Nucleus accumbens (tissue), 56 donors: Measurements from ENCODE around the gene EGLN2.

Experiments used
- DNase-seq, 56 donors: peaks; one replicate each; lab custom pipeline; 2025; lab: John Stamatoyannopoulos, UW

EGLN2 gene

GRCh38 chr19:40800997-40801377 is 2.0 kb downstream of the EGLN2 start:
- DNase-seq = no peak

GRCh38 chr19:40801426-40802299 is 2.7 kb downstream of the EGLN2 start:
- no peak for DNase-seq

DNA sequence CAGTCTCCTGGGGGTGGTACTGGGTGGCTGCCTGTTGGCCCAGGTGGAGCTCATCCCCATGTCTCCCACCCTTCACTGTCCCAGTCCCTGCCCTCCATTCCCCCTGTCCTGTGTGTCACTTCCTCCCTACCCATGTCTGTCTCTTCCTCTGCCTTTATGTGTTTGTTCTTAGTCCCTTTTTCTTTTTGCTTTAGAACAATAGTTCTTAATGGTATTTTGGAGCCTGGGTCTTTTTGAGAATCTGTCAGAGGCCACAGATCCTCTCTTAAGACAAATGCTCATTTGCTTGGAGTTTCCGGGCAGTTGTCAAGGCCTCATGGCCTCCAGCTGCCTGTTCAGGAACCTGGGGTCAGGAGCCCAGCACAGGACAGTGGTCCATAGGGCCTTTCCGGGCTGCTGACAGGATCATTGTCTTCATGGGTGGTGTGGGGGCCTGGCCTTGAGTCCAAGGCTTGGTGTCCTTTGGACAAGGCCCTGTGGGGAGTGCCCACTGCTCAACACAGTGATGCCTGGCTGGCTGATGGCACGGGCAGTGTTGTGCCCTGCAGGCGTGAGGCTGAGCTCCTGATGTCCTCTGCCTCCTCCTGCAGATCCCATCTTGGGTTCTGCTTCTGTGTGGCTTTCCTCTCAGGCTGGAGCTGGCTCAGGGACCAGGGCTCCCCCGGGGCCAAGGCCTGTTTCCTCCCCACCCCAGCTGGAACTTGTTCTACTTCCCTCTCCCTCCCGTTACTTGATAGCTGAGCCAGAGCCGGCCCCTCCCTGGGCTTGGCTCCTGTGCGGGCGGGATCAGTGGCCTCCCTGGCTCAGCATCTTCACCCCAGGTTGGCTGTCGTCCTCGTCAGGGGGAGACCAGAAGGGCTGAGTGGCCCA is 3.5 kb downstream of the EGLN2 start:
- DNase-seq = peak in 3 of 56 donors; percentile 22 to 28 (median 27)

DNA sequence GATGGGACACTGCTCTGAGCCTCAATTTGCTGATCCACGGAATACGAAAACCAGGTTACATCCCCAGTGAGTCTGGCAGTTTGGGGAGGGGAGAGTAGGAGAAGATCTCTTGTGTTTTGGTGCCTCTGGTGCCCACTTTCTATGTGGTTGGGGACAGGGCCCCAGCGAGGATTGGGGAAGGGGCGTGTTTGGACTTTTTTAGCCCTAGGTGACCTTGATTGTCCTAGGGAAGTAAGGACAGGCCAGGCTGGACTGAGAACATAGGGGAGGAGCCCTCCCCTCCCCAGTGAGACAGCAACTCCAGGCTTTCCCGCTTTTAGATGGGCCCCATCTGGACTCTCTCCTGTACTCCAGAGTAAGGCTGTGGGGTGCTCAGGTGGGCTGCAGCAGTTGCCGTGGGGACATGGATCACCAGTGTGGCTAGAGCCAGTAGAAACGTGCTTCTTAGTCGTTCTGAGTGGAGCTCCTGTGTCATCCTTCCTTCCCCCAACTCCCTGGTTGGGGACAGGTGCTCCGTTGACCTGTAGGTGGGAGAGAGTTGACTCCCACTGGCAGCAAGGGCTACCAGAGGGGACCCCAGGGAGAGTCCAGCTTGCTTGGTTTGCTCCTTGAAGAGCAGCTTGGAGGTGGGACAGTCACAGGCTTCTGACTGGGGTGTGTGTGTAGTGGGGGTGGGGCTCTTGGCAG is 4.3 kb downstream of the EGLN2 start:
- DNase-seq = no peak

GRCh38 chr19:40803857-40804782 is 5.1 kb downstream of the EGLN2 start:
- DNase-seq = no peak

GRCh38 chr19:40804783-40805242 is 5.8 kb downstream of the EGLN2 start:
- DNase-seq = peak in 2 of 56 donors; percentile 22 to 34

GRCh38 chr19:40805258-40805868 is 6.4 kb downstream of the EGLN2 start:
- no peak for DNase-seq

GRCh38 chr19:40806423-40807146 is 7.6 kb downstream of the EGLN2 start:
- peak; percentile 39 to 96 (median 87) for DNase-seq

DNA sequence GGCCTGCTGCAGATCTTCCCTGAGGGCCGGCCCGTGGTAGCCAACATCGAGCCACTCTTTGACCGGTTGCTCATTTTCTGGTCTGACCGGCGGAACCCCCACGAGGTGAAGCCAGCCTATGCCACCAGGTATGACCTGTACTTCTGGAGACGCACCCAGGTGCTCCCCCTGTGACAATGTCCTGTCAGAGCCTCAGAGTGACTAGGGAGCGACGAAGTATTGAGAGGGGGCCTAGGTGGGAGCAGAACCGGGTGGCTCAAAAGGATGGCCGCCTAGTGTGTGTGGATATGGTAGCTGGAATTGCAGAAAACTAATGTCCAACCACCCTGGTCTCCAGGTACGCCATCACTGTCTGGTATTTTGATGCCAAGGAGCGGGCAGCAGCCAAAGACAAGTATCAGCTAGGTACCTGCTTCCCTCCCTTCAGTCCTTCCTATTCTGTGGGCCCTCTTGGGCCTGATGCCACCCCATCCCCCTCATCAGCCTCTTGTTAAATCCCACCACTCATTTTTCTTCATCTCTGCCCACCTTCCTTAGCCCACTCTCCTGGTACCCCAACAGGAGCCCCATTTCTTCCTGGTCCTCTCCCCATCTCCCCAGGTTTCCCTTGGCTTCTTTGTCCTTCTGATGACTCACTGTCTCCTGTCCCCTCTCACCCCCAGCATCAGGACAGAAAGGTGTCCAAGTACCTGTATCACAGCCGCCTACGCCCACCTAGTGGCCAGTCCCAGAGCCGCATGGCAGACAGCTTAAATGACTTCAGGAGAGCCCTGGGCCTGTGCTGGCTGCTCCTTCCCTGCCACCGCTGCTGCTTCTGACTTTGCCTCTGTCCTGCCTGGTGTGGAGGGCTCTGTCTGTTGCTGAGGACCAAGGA is 8.4 kb downstream of the EGLN2 start:
- DNase-seq = no peak

- no peak for DNase-seq
Measured at GRCh38 chr19:40808021-40808325, 9.0 kb downstream of the EGLN2 start.

DNA sequence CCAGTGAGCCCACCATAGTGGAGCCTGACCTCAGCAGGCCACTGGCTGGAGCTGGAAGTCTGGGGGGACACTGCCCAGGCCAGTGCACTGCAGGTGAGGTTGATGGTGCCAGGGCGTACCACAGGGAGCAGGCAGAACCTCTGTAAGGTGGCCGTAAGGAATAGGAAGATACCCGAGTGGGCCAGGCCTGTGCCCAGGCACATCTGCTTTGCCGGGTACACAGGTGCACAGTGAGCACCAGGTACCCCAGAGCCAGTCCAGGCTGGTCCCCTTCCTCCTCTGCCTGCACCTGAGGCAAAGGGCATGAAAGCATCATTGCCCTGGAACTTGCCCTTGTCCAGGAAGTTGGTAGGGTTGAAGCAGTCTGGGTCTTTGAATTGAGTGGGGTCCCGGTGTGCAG is 9.5 kb downstream of the EGLN2 start:
- DNase-seq = no peak

DNA sequence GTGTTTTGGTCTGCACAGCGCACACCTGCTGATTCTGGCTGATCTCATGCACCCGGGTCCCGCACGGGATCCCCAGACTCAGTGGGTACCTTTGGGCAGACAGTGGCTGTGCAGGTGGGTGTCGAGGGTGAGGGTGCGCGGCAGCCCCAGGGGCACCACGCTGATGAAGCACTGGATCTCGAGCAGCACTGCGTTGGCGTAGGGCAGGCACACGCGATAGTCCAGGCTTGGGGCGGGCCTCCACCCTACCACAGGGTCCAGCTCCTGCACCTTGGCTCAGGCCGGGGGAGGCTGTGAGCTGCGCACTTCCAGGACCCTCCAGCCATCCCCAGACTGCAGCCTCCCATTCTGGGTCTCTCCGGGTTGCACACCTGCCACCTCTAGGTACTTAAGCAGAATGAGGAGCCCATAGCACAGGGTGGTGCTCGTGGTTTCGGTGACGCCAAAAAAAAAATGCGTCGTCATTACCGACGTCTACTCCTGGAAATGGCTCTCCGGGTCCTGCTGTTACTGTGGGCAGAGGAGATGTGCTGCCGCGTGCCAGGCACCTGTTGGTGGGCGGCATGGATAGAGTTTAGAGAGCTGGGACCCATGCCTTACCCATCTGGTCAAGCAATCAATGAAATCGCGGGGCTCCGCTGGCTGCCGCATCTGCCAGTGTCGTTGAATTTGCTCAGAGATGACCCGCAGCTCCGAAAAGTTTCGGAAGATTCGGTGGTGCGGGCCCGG is 10.5 kb downstream of the EGLN2 start:
- no peak for DNase-seq

DNA sequence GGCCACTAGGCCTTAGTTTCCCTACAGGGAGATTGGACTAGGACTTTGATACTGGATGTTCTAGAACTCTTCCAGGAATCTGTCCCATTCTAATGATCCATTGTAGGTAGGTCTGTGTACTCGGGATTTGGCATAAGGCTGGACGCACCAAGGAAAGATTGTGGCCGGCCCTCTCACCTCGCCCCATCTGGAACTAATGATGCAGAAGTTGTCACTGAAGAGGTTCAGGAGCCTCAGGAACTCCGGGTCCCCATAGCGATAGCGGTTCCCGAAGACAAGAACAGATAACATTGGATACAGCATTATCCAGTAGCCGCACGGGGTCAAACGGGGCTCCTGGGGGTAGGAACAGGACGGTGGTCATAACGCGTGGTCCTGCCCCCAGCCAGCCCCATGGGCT is 11.2 kb downstream of the EGLN2 start:
- DNase-seq = no peak

DNA sequence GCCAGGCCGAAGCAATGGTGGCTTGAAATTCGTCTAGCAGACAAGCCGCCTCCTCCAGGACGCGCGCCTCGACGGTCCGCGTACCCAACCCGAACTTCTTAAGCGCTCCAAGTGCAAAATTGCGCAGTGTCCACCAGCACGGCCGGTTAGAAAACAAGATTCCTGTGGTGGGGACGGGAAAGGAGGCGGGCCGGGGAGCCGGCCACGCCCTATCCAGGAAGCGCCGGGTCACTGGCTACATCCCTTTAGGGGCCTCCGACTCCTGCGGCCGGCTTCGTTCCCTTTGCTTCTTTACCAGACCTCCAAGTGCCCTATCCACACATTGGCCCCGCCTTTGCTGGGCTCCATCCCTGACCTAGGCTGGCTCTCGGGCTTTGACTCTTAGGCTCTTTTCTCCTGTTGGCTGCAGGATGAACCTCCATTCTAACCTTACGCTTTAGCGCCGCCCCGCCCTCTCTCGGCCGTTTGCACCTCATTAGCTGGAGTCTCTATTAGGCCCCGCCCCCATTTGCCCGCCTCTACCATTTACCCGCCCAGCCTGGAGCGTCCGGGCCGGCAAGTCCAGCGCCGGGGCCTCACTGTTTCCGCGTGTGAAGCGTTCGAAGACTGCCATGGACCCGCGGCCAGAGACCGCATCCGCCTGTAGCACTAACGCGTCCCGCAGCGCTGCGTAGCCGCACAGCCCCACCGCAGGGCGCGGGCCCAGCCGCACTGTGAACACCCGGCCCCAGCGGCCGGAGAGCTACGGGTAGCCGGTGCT is 11.8 kb downstream of the EGLN2 start:
- peak in 50 of 56 donors; percentile 26 to 90 (median 69) for DNase-seq

DNA sequence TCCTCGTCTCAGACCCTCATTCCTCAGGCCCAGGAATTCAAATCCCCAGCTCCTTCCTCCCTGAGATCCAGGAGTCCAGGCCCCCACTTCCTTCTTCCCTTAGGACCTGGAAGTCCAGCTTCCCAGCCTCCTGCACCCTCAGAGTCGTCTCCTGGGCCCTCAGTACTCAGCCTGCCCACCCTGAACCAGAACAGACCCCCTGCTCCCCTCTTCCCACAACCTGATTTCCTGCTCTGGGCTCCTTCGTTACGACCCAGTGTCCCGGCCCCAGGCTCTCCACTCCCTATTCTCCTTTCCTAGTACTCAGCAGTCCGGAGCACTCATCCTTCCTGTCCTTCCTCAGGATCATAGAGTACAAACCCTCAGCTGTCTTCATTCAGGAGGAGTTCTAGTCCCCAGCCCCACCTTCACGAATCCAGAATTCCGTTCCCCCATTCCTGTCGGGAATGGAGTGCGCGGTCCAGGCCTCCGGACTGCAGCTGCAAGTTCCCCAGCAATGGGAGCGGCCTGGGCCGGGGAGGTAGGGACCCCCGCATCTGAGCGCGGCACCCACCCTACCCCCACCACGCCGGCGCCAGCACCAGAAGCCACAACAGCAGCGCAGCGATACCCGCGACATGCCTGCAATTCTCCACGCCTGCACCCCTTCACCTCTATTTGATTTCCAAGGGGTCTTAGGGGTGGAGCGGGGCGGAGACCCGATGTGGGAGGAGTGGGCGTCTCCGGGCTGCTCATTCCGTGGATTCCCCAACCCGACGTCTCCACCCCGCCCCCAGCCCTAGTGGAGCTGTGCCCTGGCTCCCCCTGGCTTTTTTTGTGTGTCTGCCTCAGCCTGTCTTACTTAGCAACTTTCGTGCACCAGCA is 12.7 kb downstream of the EGLN2 start:
- DNase-seq = peak in 24 of 56 donors; percentile 20 to 75 (median 40)
